H1 (cell line): Measurements from ENCODE around the gene PHC2. TPM values are rescaled to one million over a fixed set of nuclear protein-coding genes. Genes with fewer than 3 reads are reported as not detected.

Experiments used
- CTCF ChIA-PET: fragments of 300-600 bp; sonication (Branson Sonifier 250); formaldehyde crosslinking; loops from one replicate; lab custom pipeline; 2021; ENCODE audit not compliant: partially characterized antibody; lab: Charles Lee
- POLR2A ChIA-PET: fragments of 300-600 bp; sonication (Branson Sonifier 250); formaldehyde crosslinking; loops from one replicate; lab custom pipeline; 2021; ENCODE audit warnings: inconsistent platforms; ENCODE audit not compliant: partially characterized antibody; lab: Charles Lee
- DNase-seq, 2 experiments: peaks; one replicate each; pipeline versions ENCODE4 v3.0.0 to v3.0.0-alpha.2; 2010 to 2022; ENCODE audit warnings: low spot score in 2 of 2, low read depth in 1 of 2, mixed read lengths in 1 of 2
- FAIRE-seq: peaks from 2 replicates; lab custom pipeline; 2011; peaks lifted over from hg19 to GRCh38; lab: Jason Lieb, UNC
- H2AFZ ChIP-seq: 2 replicates; pipeline ENCODE4 v1.8.1; 2012; ENCODE audit warnings: low read length, inconsistent platforms
- H2AK5ac ChIP-seq: 2 replicates; pipeline ENCODE4 v1.6.1; 2013; ENCODE audit warnings: low read depth, low read length
- H2BK120ac ChIP-seq: replicated peaks from 2 replicates; pipeline ENCODE3; 2013; ENCODE audit warnings: low read depth, low read length, inconsistent platforms
- H2BK12ac ChIP-seq: 2 replicates; pipeline ENCODE4 v1.6.1; 2013; ENCODE audit warnings: low read depth, low read length
- H2BK15ac ChIP-seq: 2 replicates; pipeline ENCODE4 v1.6.1; 2013; ENCODE audit warnings: low read length
- H2BK20ac ChIP-seq: 2 replicates; pipeline ENCODE4 v1.6.1; 2013; ENCODE audit warnings: low read length
- H2BK5ac ChIP-seq: 2 replicates; pipeline ENCODE4 v1.6.1; 2013; ENCODE audit warnings: low read depth, low read length
- H3K14ac ChIP-seq: 2 replicates; pipeline ENCODE4 v1.6.1; 2013; ENCODE audit warnings: inconsistent platforms; ENCODE audit not compliant: insufficient read length
- H3K18ac ChIP-seq: 2 replicates; pipeline ENCODE4 v1.6.1; 2013; ENCODE audit warnings: low read length; ENCODE audit errors: extremely low read depth
- H3K23ac ChIP-seq: 2 replicates; pipeline ENCODE4 v1.6.1; 2013; ENCODE audit warnings: inconsistent platforms; ENCODE audit not compliant: insufficient read length
- H3K23me2 ChIP-seq: 2 replicates; pipeline ENCODE4 v1.6.1; 2013; ENCODE audit warnings: low read depth, low read length
- H3K27ac ChIP-seq: 2 replicates; pipeline ENCODE4 v1.6.1; 2011; ENCODE audit warnings: low read depth, low read length, inconsistent platforms
- H3K27me3 ChIP-seq, 4 experiments: replicated peaks in 1 of 4; 1 replicate in 1 of 4; 2 replicates in 3 of 4; pipeline versions ENCODE4 v1.6.1 to v1.8.1; 2011 to 2013; ENCODE audit warnings: low read length in 3 of 4, mild to moderate bottlenecking in 3 of 4, inconsistent platforms in 2 of 4, mixed read lengths in 2 of 4, moderate library complexity in 1 of 4; ENCODE audit not compliant: control insufficient read depth in 3 of 4, insufficient read depth in 3 of 4; ENCODE audit errors: extremely low read depth in 1 of 4
- H3K36me3 ChIP-seq, 4 experiments: 2 replicates each; pipeline versions ENCODE4 v1.6.1 to v1.8.1; 2011 to 2013; ENCODE audit warnings: mild to moderate bottlenecking in 4 of 4, low read length in 3 of 4, moderate library complexity in 2 of 4, control low read depth in 1 of 4, inconsistent platforms in 1 of 4; ENCODE audit not compliant: insufficient read depth in 4 of 4, control insufficient read depth in 2 of 4
- H3K4ac ChIP-seq: replicated peaks from 2 replicates; pipeline ENCODE3; 2013; ENCODE audit warnings: low read length, low read depth, mixed read lengths, inconsistent platforms; ENCODE audit not compliant: insufficient read length
- H3K4me1 ChIP-seq, 4 experiments: replicated peaks in 1 of 4; 1 replicate in 1 of 4; 2 replicates in 3 of 4; pipeline versions ENCODE4 v1.6.1 to v1.8.1; 2011 to 2013; ENCODE audit warnings: low read length in 3 of 4, inconsistent platforms in 2 of 4, mixed read lengths in 1 of 4; ENCODE audit not compliant: insufficient read depth in 4 of 4, control insufficient read depth in 3 of 4
- H3K4me2 ChIP-seq, 2 experiments: 2 replicates each; pipeline versions ENCODE4 v1.6.1 to v1.8.1; 2011 to 2013; ENCODE audit warnings: low read depth in 2 of 2, low read length in 2 of 2, control low read depth in 1 of 2, inconsistent platforms in 1 of 2, mild to moderate bottlenecking in 1 of 2; ENCODE audit not compliant: insufficient read depth in 1 of 2
- H3K4me3 ChIP-seq, 4 experiments: fragments of 200-600, 300-600 bp in 1 of 4; sonication (generic), shearing (Covaris generic), sonication (Bioruptor Twin) in 1 of 4; 2 replicates each; pipeline versions ENCODE4 v1.5.1 to v1.8.1; 2011 to 2016; ENCODE audit warnings: low read length in 4 of 4, low read depth in 3 of 4, control low read depth in 2 of 4, inconsistent platforms in 2 of 4, mild to moderate bottlenecking in 2 of 4, mixed read lengths in 1 of 4, moderate library complexity in 1 of 4; ENCODE audit not compliant: insufficient read depth in 2 of 4; ENCODE audit errors: extremely low read depth in 1 of 4
- H3K56ac ChIP-seq: replicated peaks from 2 replicates; pipeline ENCODE3; 2013; ENCODE audit warnings: low read depth, mild to moderate bottlenecking, mixed read lengths, low read length, inconsistent platforms; ENCODE audit not compliant: insufficient read length
- H3K79me1 ChIP-seq: 2 replicates; pipeline ENCODE4 v1.6.1; 2013; ENCODE audit warnings: low read depth, low read length, control low read depth
- H3K79me2 ChIP-seq, 2 experiments: 2 replicates each; pipeline versions ENCODE4 v1.6.1 to v1.8.1; 2012 to 2013; ENCODE audit warnings: low read length in 2 of 2, mild to moderate bottlenecking in 2 of 2, inconsistent platforms in 1 of 2; ENCODE audit not compliant: insufficient read depth in 2 of 2, control insufficient read depth in 1 of 2
- H3K9ac ChIP-seq, 4 experiments: replicated peaks in 1 of 4; 1 replicate in 1 of 4; 2 replicates in 3 of 4; pipeline versions ENCODE4 v1.6.1 to v1.8.1; 2011 to 2013; ENCODE audit warnings: low read depth in 3 of 4, low read length in 3 of 4, control low read depth in 2 of 4, mild to moderate bottlenecking in 2 of 4, moderate library complexity in 2 of 4, inconsistent platforms in 1 of 4; ENCODE audit errors: extremely low read depth in 1 of 4
- H3K9me3 ChIP-seq, 2 experiments: 2 replicates each; pipeline versions ENCODE4 v1.6.1 to v1.8.1; 2012 to 2013; ENCODE audit warnings: mild to moderate bottlenecking in 2 of 2, moderate library complexity in 2 of 2, control low read depth in 1 of 2, inconsistent platforms in 1 of 2, low read depth in 1 of 2, low read length in 1 of 2, mixed read lengths in 1 of 2; ENCODE audit not compliant: insufficient read depth in 2 of 2
- H4K20me1 ChIP-seq, 2 experiments: replicated peaks in 1 of 2; 2 replicates each; pipeline versions ENCODE3 to v1.8.1; 2011 to 2013; ENCODE audit warnings: inconsistent platforms in 2 of 2, low read length in 2 of 2, mild to moderate bottlenecking in 1 of 2; ENCODE audit not compliant: insufficient read depth in 2 of 2, control insufficient read depth in 1 of 2
- H4K5ac ChIP-seq: 2 replicates; pipeline ENCODE4 v1.6.1; 2013; ENCODE audit warnings: low read length, low read depth, mixed read lengths, inconsistent platforms; ENCODE audit not compliant: insufficient read length
- H4K8ac ChIP-seq: 2 replicates; pipeline ENCODE4 v1.8.0; 2013; ENCODE audit warnings: mild to moderate bottlenecking, moderate library complexity, low read length, inconsistent platforms; ENCODE audit not compliant: insufficient read depth; ENCODE audit errors: extremely low read depth
- H4K91ac ChIP-seq: replicated peaks from 2 replicates; pipeline ENCODE3; 2013; ENCODE audit warnings: low read length, mixed read lengths, inconsistent platforms; ENCODE audit not compliant: insufficient read length
- CREB1 ChIP-seq: IDR thresholded peaks from 2 replicates; pipeline ENCODE4 v1.6.1; 2012; ENCODE audit warnings: inconsistent platforms
- HDAC6 ChIP-seq: IDR thresholded peaks from one replicate; pipeline ENCODE4 v1.7.1; 2012; ENCODE audit warnings: low read depth, mild to moderate bottlenecking, inconsistent platforms, low read length, moderate library complexity
- NANOG ChIP-seq: IDR thresholded peaks from 2 replicates; pipeline ENCODE4 v1.6.1; 2011; ENCODE audit warnings: low read length, low read depth, mild to moderate bottlenecking, inconsistent platforms; ENCODE audit not compliant: insufficient read depth, poor library complexity, severe bottlenecking
- SIN3A ChIP-seq, 2 experiments: IDR thresholded peaks in 1 of 2; conservative IDR thresholded peaks in 1 of 2; 2 replicates each; pipeline ENCODE4 v1.6.1; 2011 to 2012; ENCODE audit warnings: low read length in 2 of 2, improper control_type of control experiment in 1 of 2, low read depth in 1 of 2, mild to moderate bottlenecking in 1 of 2
- TBP ChIP-seq: IDR thresholded peaks from 2 replicates; pipeline ENCODE4 v1.6.1; 2011; ENCODE audit warnings: low read depth, low read length, improper control_type of control experiment
- YY1 ChIP-seq: IDR thresholded peaks from 2 replicates; pipeline ENCODE4 v1.6.1; 2011; ENCODE audit warnings: low read depth, mild to moderate bottlenecking, low read length
- WGBS, 2 experiments: shearing (Covaris generic) in 1 of 2; methylation state at CpG; one replicate each; pipeline versions ENCODE4 v1.1.6 to v1.1.7; 2013 to 2015; ENCODE audit warnings: low lambda C conversion rate in 2 of 2, mixed read lengths in 2 of 2, inconsistent platforms in 1 of 2, low coverage in 1 of 2, missing lambda C conversion rate in 1 of 2; ENCODE audit not compliant: insufficient replicate concordance in 2 of 2, insufficient coverage in 1 of 2, insufficient read length in 1 of 2; ENCODE audit errors: extremely low coverage in 1 of 2, missing lambda C conversion rate in 1 of 2; 5-methylcytosine and 5-hydroxymethylcytosine counted together
- polyA plus RNA-seq, 7 experiments: library from polyadenylated mRNA; depleted of rRNA in 3 of 7; stranded (reverse) in 5 of 7; unstranded in 2 of 7; fragments of >200 nt in 5 of 7; fragments of 200-250 nt in 2 of 7; gene quantifications; 1 replicate in 5 of 7; 2 replicates in 1 of 7; 4 replicates in 1 of 7; pipeline versions ENCODE4 v1.2.1 to v1.2.3, GENCODE V29; 2011 to 2013; ENCODE audit warnings: missing spikeins in 2 of 7, mixed read lengths in 2 of 7
- total RNA-seq: library from RNA; stranded (reverse); fragmentation: NEBNext Ultra II Directional; extraction: Animal tissue kit (Norgen Biotek cat#: 25700); gene quantifications from 2 replicates; pipeline ENCODE4 v1.2.1, GENCODE V29; 2021

The PHC2 gene
- total and polyA plus RNA-seq, 2 of the 8 experiments (the other 6 are each of a cell fraction or from before 2014, with no cell fraction given), result 5.6 to 14.2 TPM

DNA sequence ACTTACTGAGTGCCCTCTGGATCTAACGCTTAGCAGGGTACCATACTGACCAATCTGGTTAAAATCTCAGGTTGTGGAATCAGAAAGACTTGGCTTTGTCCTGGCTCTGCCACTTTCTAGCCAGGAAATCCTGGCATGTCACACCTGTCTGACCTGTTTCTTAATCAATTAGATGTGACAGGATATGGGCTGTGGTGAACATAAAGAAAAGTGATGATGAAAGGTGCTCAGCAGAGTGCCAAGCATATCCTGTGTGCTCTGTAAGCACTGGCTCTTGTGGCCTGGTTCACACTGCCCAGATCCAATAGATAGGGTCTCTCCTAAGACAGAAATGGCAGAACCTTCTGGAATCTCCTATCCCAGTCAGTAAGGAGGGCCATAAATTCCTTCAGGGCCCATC is 53.9 kb downstream of the PHC2 start:
- no peaks in the 10 kb centered on the region for H3K79me2 ChIP-seq
- no peak overlapping the region for H4K5ac ChIP-seq
- TF ChIP-seq SIN3A (conservative IDR thresholded peaks at IDR 0.05 in 1 of 2, IDR thresholded peaks at IDR 0.05 in 1 of 2; ENCODE audit: low read depth in 1 of 2, low read length in 2 of 2) (no peak), NANOG (no peak), HDAC6 (no peak), YY1 (no peak), CREB1 (no peak), TBP (no peak)
- FAIRE-seq (no peak), DNase-seq (no peak)
- peaks cover 0 to 9% (median 4%) of the 10 kb centered on the region in 4 experiments; a peak in 4 of 7 replicates for H3K4me1 ChIP-seq
- no peaks in the 10 kb centered on the region for H4K20me1 ChIP-seq
- no peak overlapping the region for H3K18ac ChIP-seq
- no peak overlapping the region for H2AFZ ChIP-seq
- no peak overlapping the region for H3K4me3 ChIP-seq
- H3K9ac ChIP-seq, result no peak overlapping the region
- H2BK12ac ChIP-seq, result no peak overlapping the region
- H2BK20ac ChIP-seq, result no peak overlapping the region
- ChIA-PET CTCF (interaction anchor here (0.6 to 0.7 kb wide), 2 partner anchors 9 to 266 kb away, joined by 3 to 4 read pairs; no protein-coding TSS in a partner anchor), POLR2A (no interaction called here)
- no peak overlapping the region for H3K14ac ChIP-seq
- no peaks in the 10 kb centered on the region for H3K79me1 ChIP-seq
- H3K9me3 ChIP-seq, result no peaks in the 10 kb centered on the region
- WGBS, 2 experiments, result 94% methylated on average over 1 of the region's 1 CpG; no CpG with 5 or more reads in 1 of the 2 experiments
- H3K4ac ChIP-seq, result no peak overlapping the region
- H3K27ac ChIP-seq, result no peak overlapping the region
- no peak overlapping the region for H2AK5ac ChIP-seq
- H3K23ac ChIP-seq, result no peak overlapping the region
- H2BK15ac ChIP-seq, result no peak overlapping the region
- no peaks in the 10 kb centered on the region for H3K23me2 ChIP-seq
- H3K36me3 ChIP-seq, result no peaks in the 10 kb centered on the region
- H2BK120ac ChIP-seq, result no peak overlapping the region
- H3K4me2 ChIP-seq, result no peak overlapping the region
- no peak overlapping the region for H2BK5ac ChIP-seq
- H3K56ac ChIP-seq, result no peak overlapping the region
- H4K8ac ChIP-seq, result no peak overlapping the region
- no peak overlapping the region for H4K91ac ChIP-seq
- H3K27me3 ChIP-seq, result no peaks in the 10 kb centered on the region; a peak in 2 of 7 replicates
